Neural cell (in vitro differentiated cells): Measurements from ENCODE around the gene ZNF837.

Experiments used
- CTCF ChIP-seq: fragments of 450-650 bp; IDR thresholded peaks from 2 replicates; pipeline ENCODE4 v1.5.1; 2014; ENCODE audit warnings: antibody characterized with exemption, mild to moderate bottlenecking, moderate library complexity; ENCODE audit not compliant: poor library complexity, severe bottlenecking
- EP300 ChIP-seq: fragments of 450-650 bp; conservative IDR thresholded peaks from 2 replicates; pipeline ENCODE4 v1.6.1; 2014; ENCODE audit warnings: antibody characterized with exemption, mild to moderate bottlenecking, moderate library complexity; ENCODE audit not compliant: poor library complexity, severe bottlenecking
- EZH2 ChIP-seq: fragments of 200-600, 300-800 bp; shearing (Covaris generic), sonication (generic); IDR thresholded peaks from 2 replicates; pipeline ENCODE4 v1.6.1; 2014; ENCODE audit warnings: antibody characterized with exemption, low read length, borderline replicate concordance, mild to moderate bottlenecking; ENCODE audit not compliant: insufficient read depth, poor library complexity, severe bottlenecking
- MXI1 ChIP-seq: fragments of 450-650 bp; conservative IDR thresholded peaks from 2 replicates; pipeline ENCODE4 v1.6.1; 2014; ENCODE audit warnings: antibody characterized with exemption, mild to moderate bottlenecking; ENCODE audit not compliant: poor library complexity, severe bottlenecking
- POLR2AphosphoS5 ChIP-seq: IDR thresholded peaks from 2 replicates; pipeline ENCODE4 v1.6.1; 2012
- RAD21 ChIP-seq: fragments of 450-650 bp; conservative IDR thresholded peaks from 2 replicates; pipeline ENCODE4 v1.6.1; 2014; ENCODE audit warnings: antibody characterized with exemption, mild to moderate bottlenecking, moderate library complexity
- REST ChIP-seq: IDR thresholded peaks from 2 replicates; pipeline ENCODE4 v1.6.1; 2012; ENCODE audit warnings: borderline replicate concordance
- SMC3 ChIP-seq: fragments of 450-650 bp; conservative IDR thresholded peaks from 2 replicates; pipeline ENCODE4 v1.6.1; 2014; ENCODE audit warnings: antibody characterized with exemption, mild to moderate bottlenecking, moderate library complexity; ENCODE audit not compliant: poor library complexity
- TAF1 ChIP-seq: IDR thresholded peaks from 2 replicates; pipeline ENCODE4 v1.6.1; 2012; ENCODE audit warnings: low read depth

- TF ChIP-seq EZH2 (no peak), SMC3 (no peak), CTCF (no peak), EP300 (no peak), RAD21 (no peak), MXI1 (no peak), REST (no peak), TAF1 (no peak), POLR2AphosphoS5 (no peak)
Measured at GRCh38 chr19:58332697-58333096, 48.1 kb downstream of the ZNF837 start.
